ENCODE data around the gene VPS54.

VPS54 gene

GRCh38 chr2:63888490-63889402 is 130.5 kb downstream of the VPS54 start:
- H3K4me3 ChIP-seq (ENCODE audit: low read depth in 1 of 2, low read length in 1 of 2) = no peak overlapping the region
- H3K4me1 ChIP-seq (ENCODE audit: control insufficient read depth in 1 of 2, insufficient read depth in 1 of 2, low read depth in 1 of 2, low read length in 1 of 2) = no peaks in the 10 kb centered on the region
- H3K36me3 ChIP-seq = peaks cover 96% of the 10 kb centered on the region
- H3K27me3 ChIP-seq = no peaks in the 10 kb centered on the region
- no peaks in the 10 kb centered on the region for H3K9me3 ChIP-seq
- no peak for TF ChIP-seq CTCF (IDR thresholded peaks at IDR 0.05)
- no peak overlapping the region for H3K27ac ChIP-seq

GRCh38 chr2:63888053-63888452 is 131.2 kb downstream of the VPS54 start:
- peaks cover 97% of the 10 kb centered on the region for H3K36me3 ChIP-seq
- no peaks in the 10 kb centered on the region for H3K4me1 ChIP-seq (ENCODE audit: control insufficient read depth in 1 of 2, insufficient read depth in 1 of 2, low read depth in 1 of 2, low read length in 1 of 2)
- H3K9me3 ChIP-seq = no peaks in the 10 kb centered on the region
- H3K4me3 ChIP-seq (ENCODE audit: low read depth in 1 of 2, low read length in 1 of 2) = no peak overlapping the region
- TF ChIP-seq CTCF (IDR thresholded peaks at IDR 0.05) = no peak
- no peak overlapping the region for H3K27ac ChIP-seq
- no peaks in the 10 kb centered on the region for H3K27me3 ChIP-seq

- Histone ChIP-seq H3K4me3 (ENCODE audit: low read depth in 1 of 2, low read length in 1 of 2) (no peak overlapping the region), H3K27me3 (no peaks in the 10 kb centered on the region), H3K9me3 (no peaks in the 10 kb centered on the region), H3K4me1 (ENCODE audit: control insufficient read depth in 1 of 2, insufficient read depth in 1 of 2, low read depth in 1 of 2, low read length in 1 of 2) (no peaks in the 10 kb centered on the region), H3K27ac (no peak overlapping the region), H3K36me3 (peaks cover 97% of the 10 kb centered on the region)
- no peak for TF ChIP-seq CTCF (IDR thresholded peaks at IDR 0.05)
These were observed 132.8 kb downstream of the VPS54 start for GRCh38 chr2:63886445-63886844.

GRCh38 chr2:63882395-63883105 is 136.7 kb downstream of the VPS54 start:
- no peaks in the 10 kb centered on the region for H3K27me3 ChIP-seq
- H3K9me3 ChIP-seq = no peaks in the 10 kb centered on the region
- no peak overlapping the region for H3K27ac ChIP-seq
- H3K4me1 ChIP-seq (ENCODE audit: control insufficient read depth in 1 of 2, insufficient read depth in 1 of 2, low read depth in 1 of 2, low read length in 1 of 2) = no peaks in the 10 kb centered on the region
- peaks cover 72% of the 10 kb centered on the region for H3K36me3 ChIP-seq
- no peak for TF ChIP-seq CTCF (IDR thresholded peaks at IDR 0.05)
- no peak overlapping the region for H3K4me3 ChIP-seq (ENCODE audit: low read depth in 1 of 2, low read length in 1 of 2)

- no peaks in the 10 kb centered on the region for H3K9me3 ChIP-seq
- no peaks in the 10 kb centered on the region for H3K4me1 ChIP-seq (ENCODE audit: control insufficient read depth in 1 of 2, insufficient read depth in 1 of 2, low read depth in 1 of 2, low read length in 1 of 2)
- no peak overlapping the region for H3K27ac ChIP-seq
- H3K36me3 ChIP-seq = peaks cover 62% of the 10 kb centered on the region
- H3K4me3 ChIP-seq (ENCODE audit: low read depth in 1 of 2, low read length in 1 of 2) = no peak overlapping the region
- TF ChIP-seq CTCF (IDR thresholded peaks at IDR 0.05) = no peak
- no peaks in the 10 kb centered on the region for H3K27me3 ChIP-seq
These were observed 138.0 kb downstream of the VPS54 start for GRCh38 chr2:63881205-63881604.

All from neutrophil (primary cell).